Lower lobe of right lung (tissue), 2 donors: ENCODE measurements around the gene RANBP3L. TPM values are rescaled to one million over a fixed set of nuclear protein-coding genes. Genes with fewer than 3 reads are reported as not detected.
"Not testable (repeated sequence)": the region's sequence is repeated elsewhere in the genome, so short reads cannot be mapped to it uniquely, and the experiment has no call there.

ENCODE experiments used
- ATAC-seq, 2 donors: fragments of 200-7000 bp; cut with Tn5 transposase; one replicate each; pipeline ENCODE4 v1.9.1; 2020 to 2022; ENCODE audit warnings: mild to moderate bottlenecking in 2 of 2, moderate library complexity in 2 of 2
- DNase-seq: peaks from one replicate; pipeline ENCODE4 v3.0.0-alpha.2; 2020
- H3K27ac ChIP-seq: fragments of 200-600 bp; one replicate; pipeline ENCODE4 v1.8.0; 2022
- H3K27me3 ChIP-seq: fragments of 200-600 bp; one replicate; pipeline ENCODE4 v1.8.0; 2022; ENCODE audit warnings: low read depth
- H3K36me3 ChIP-seq: fragments of 200-600 bp; one replicate; pipeline ENCODE4 v1.8.0; 2022; ENCODE audit warnings: mild to moderate bottlenecking
- H3K4me1 ChIP-seq: fragments of 200-600 bp; one replicate; pipeline ENCODE4 v1.8.0; 2022
- H3K4me3 ChIP-seq: fragments of 200-600 bp; one replicate; pipeline ENCODE4 v1.8.0; 2022; ENCODE audit warnings: mild to moderate bottlenecking
- H3K9me3 ChIP-seq: fragments of 200-600 bp; one replicate; pipeline ENCODE4 v1.8.0; 2022
- CTCF ChIP-seq: fragments of 200-600 bp; IDR thresholded peaks from one replicate; pipeline ENCODE4 v1.8.0; 2022; ENCODE audit warnings: antibody characterized with exemption, mild to moderate bottlenecking
- intact Hi-C: fragments of 100-400 bp; cut with DNase I; formaldehyde crosslinking; loops from one replicate; pipeline ENCODE4 v1.11.0; 2022
- total RNA-seq: library from RNA; stranded (reverse); fragmentation: NEBNext Ultra II Directional; extraction: Animal tissue kit (Norgen Biotek cat#: 25700); gene quantifications from one replicate; pipeline ENCODE4 v1.2.1, GENCODE V29; 2021
- donor health status: DM: no; HTN: yes; CAD: no; lungs with severe emphysema.

The RANBP3L gene
- total RNA-seq, 1 donor from 2014 or later = 2.8 TPM

GRCh38 chr5:36206913-36207312 is 94.8 kb downstream of the RANBP3L start:
- Histone ChIP-seq H3K9me3 (no peaks in the 10 kb centered on the region), H3K36me3 (peaks cover 52% of the 10 kb centered on the region), H3K27ac (no peak overlapping the region), H3K4me3 (no peak overlapping the region), H3K27me3 (no peaks in the 10 kb centered on the region), H3K4me1 (no peaks in the 10 kb centered on the region)
- ATAC-seq (no peak), DNase-seq (no peak)
- intact Hi-C loops = no loop called here
- no peak for TF ChIP-seq CTCF

GRCh38 chr5:36205329-36205728 is 96.4 kb downstream of the RANBP3L start:
- Histone ChIP-seq H3K36me3 (peaks cover 41% of the 10 kb centered on the region), H3K27me3 (no peaks in the 10 kb centered on the region), H3K4me1 (no peaks in the 10 kb centered on the region), H3K9me3 (no peaks in the 10 kb centered on the region), H3K27ac (no peak overlapping the region), H3K4me3 (no peak overlapping the region)
- no peak for ATAC-seq
- no peak for TF ChIP-seq CTCF
- intact Hi-C loops = no loop called here
- DNase-seq = no peak

GRCh38 chr5:36202521-36202961 is 99.2 kb downstream of the RANBP3L start:
- Histone ChIP-seq H3K27me3 (no peaks in the 10 kb centered on the region), H3K4me1 (no peaks in the 10 kb centered on the region), H3K27ac (no peak overlapping the region), H3K4me3 (no peak overlapping the region), H3K36me3 (peaks cover 51% of the 10 kb centered on the region), H3K9me3 (no peaks in the 10 kb centered on the region)
- ATAC-seq (peak in 1 of 2 donors; percentile 42), DNase-seq (no peak)
- intact Hi-C loops = no loop called here
- no peak for TF ChIP-seq CTCF

- Histone ChIP-seq H3K4me3 (no peak overlapping the region), H3K27ac (no peak overlapping the region), H3K36me3 (peaks cover 61% of the 10 kb centered on the region), H3K9me3 (no peaks in the 10 kb centered on the region), H3K4me1 (no peaks in the 10 kb centered on the region), H3K27me3 (no peaks in the 10 kb centered on the region)
- DNase-seq (no peak), ATAC-seq (no peak)
- intact Hi-C loops = no loop called here
- no peak for TF ChIP-seq CTCF
Measured at GRCh38 chr5:36200513-36200912, 101.2 kb downstream of the RANBP3L start.

- ATAC-seq = no peak
- TF ChIP-seq CTCF = no peak
- peaks cover 70% of the 10 kb centered on the region for H3K36me3 ChIP-seq
Measured at GRCh38 chr5:36199620-36200019, 102.1 kb downstream of the RANBP3L start.

GRCh38 chr5:36198783-36199182 is 102.9 kb downstream of the RANBP3L start:
- H3K4me3 ChIP-seq, H3K27ac ChIP-seq, DNase-seq, H3K9me3 ChIP-seq, ATAC-seq, H3K4me1 ChIP-seq, intact Hi-C loops, H3K27me3 ChIP-seq: not testable (repeated sequence)
- peaks cover 75% of the 10 kb centered on the region for H3K36me3 ChIP-seq

More at GRCh38 chr5:36199620-36200019, 102.1 kb downstream of the RANBP3L start:
- intact Hi-C loops = no loop called here
- Histone ChIP-seq H3K27me3 (no peaks in the 10 kb centered on the region), H3K27ac (no peak overlapping the region), H3K9me3 (no peaks in the 10 kb centered on the region), H3K4me1 (no peaks in the 10 kb centered on the region), H3K4me3 (no peak overlapping the region)
- DNase-seq = no peak

Other genes starting within 250 kb of the RANBP3L start
- gene UGT3A2, start 235.0 kb downstream of the RANBP3L start, total RNA-seq = not detected
- gene LMBRD2, start 150.0 kb downstream of the RANBP3L start, total RNA-seq = 12.1 TPM
- 15.6 TPM for gene SKP2, start 149.8 kb downstream of the RANBP3L start, total RNA-seq
- gene NADK2, start 60.0 kb downstream of the RANBP3L start, total RNA-seq = 19.1 TPM